Measurements from ENCODE around the gene HOXA11.

HOXA11 gene

GRCh38 chr7:27162561-27163287, 22.3 kb downstream of the HOXA11 start:
- no peak for TF ChIP-seq MAX (IDR thresholded peaks at IDR 0.05; ENCODE audit: low read depth, low read length)
- TF ChIP-seq, protein P1, sequence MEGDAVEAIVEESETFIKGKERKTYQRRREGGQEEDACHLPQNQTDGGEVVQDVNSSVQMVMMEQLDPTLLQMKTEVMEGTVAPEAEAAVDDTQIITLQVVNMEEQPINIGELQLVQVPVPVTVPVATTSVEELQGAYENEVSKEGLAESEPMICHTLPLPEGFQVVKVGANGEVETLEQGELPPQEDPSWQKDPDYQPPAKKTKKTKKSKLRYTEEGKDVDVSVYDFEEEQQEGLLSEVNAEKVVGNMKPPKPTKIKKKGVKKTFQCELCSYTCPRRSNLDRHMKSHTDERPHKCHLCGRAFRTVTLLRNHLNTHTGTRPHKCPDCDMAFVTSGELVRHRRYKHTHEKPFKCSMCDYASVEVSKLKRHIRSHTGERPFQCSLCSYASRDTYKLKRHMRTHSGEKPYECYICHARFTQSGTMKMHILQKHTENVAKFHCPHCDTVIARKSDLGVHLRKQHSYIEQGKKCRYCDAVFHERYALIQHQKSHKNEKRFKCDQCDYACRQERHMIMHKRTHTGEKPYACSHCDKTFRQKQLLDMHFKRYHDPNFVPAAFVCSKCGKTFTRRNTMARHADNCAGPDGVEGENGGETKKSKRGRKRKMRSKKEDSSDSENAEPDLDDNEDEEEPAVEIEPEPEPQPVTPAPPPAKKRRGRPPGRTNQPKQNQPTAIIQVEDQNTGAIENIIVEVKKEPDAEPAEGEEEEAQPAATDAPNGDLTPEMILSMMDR (IDR thresholded peaks at IDR 0.05; ENCODE audit: low read depth, low read length): no peak
- no peak for TF ChIP-seq POLR2A (IDR thresholded peaks at IDR 0.05; ENCODE audit: extremely low read depth, insufficient read length)
- no peak for TF ChIP-seq MYC (IDR thresholded peaks at IDR 0.05; ENCODE audit: low read depth, low read length)
- no peak for DNase-seq (ENCODE audit: low read depth)
- H3K4me3 ChIP-seq (ENCODE audit: low read depth, low read length): no peak overlapping the region

DNA sequence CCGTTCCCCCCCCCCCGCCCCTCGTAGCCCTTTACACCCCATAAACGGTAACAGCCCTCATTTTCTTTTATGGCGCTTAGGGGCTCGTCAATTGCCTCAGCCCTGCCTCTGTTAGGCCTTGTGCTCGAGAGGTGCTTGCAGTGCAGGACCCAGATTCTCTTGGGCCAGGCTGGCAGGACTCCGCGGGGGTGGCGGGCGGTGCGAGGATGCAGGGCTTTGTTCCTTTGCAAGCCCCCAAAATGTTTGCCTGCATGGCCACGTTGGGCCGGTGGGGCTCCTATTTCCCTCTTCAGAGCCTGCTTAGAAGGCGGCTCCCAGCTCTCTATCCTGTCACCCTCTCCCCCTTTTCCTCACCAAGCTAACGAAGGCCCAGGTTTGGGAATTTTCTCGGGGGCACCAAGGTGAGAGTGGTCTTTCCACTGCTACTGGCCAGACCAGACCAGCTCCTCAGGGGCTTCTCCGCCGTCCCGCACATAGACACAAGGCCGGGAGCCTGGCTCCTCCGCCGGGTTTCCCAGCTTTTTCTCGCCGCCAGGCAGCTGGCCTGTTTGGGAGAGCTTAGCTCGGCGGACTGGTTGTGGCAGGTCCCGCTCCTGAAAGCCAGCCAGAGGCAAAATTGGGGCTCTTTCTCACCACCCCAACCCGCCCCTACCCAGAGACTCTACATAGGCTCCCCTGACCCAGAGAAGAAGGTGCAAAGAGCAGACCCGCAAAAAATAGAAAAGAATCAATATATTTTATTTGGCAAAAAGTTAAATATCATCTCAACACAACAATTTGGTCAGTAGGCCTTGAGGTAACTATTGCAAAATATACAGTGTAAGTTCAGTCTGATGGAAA, 23.1 kb downstream of the HOXA11 start:
- no peak overlapping the region for H3K4me3 ChIP-seq (ENCODE audit: low read depth, low read length)
- no peak for DNase-seq (ENCODE audit: low read depth)
- TF ChIP-seq, protein P1 (IDR thresholded peaks at IDR 0.05; ENCODE audit: low read depth, low read length): no peak
- TF ChIP-seq MAX (IDR thresholded peaks at IDR 0.05; ENCODE audit: low read depth, low read length) (no peak), POLR2A (IDR thresholded peaks at IDR 0.05; ENCODE audit: extremely low read depth, insufficient read length) (no peak), MYC (IDR thresholded peaks at IDR 0.05; ENCODE audit: low read depth, low read length) (no peak)

DNA sequence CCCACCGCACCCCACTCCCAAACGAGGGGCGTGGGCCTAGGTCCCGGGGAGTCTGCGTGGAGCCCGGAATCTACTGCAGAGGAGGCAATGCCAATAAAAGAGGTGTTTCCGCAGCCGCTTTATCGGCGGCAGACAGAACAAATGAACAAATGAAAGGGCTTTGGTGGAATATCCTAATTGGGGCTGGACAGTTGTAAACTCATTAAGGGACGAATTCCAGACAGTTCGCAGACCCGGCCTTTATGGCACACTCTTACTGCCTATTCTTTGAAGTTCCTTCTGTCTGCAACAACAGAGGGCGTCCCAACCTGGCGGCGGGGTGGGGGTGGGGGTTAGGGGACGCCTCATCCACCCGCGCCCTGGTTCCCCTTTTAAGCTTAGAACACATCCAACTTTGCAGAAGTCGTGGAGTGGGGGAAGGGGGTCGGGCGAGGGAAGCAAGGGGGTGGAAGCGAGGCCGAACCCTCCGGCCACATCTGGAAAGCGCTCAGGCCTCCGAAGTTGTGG, 23.8 kb downstream of the HOXA11 start:
- peak overlapping the region; percentile 69 for H3K4me3 ChIP-seq (ENCODE audit: low read depth, low read length)
- peak; percentile 83 for DNase-seq (ENCODE audit: low read depth)
- TF ChIP-seq POLR2A (IDR thresholded peaks at IDR 0.05; ENCODE audit: extremely low read depth, insufficient read length) (no peak), MYC (IDR thresholded peaks at IDR 0.05; ENCODE audit: low read depth, low read length) (no peak), MAX (IDR thresholded peaks at IDR 0.05; ENCODE audit: low read depth, low read length) (no peak)
- TF ChIP-seq, protein P1 (IDR thresholded peaks at IDR 0.05; ENCODE audit: low read depth, low read length): no peak

DNA sequence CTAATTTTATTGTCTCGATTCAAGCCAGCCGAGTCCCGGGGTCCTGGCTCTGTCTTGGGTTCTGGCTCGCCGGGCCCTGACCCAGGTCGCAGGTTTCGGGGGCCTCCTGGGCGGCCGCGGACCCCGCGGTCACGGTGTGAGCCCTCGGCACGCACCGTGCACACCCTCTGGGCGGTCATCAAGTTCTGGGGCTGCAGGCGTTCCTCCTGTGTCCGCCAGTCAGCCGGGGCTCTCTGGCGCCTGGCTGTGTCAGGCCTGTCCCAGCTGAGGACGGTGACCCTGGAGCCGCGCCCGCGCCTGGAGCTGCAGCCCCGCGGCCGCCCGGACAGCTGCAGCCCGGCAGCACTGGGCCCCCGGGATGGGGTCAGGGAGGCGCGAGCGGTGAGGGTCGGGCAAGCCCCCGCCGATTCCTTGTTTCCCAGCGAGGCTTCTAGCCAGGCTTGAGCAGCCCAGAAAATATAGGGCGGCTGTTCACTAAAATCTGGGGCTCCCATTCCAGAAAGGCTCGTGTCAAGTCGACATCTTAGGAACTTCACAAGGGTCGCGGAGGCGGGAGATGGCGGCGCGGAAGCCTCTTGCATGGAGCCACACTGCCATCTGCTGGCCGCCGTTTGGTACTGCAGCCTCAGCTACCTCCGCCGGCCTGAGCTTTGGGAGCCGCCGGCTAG, 24.4 kb downstream of the HOXA11 start:
- TF ChIP-seq MAX (IDR thresholded peaks at IDR 0.05; ENCODE audit: low read depth, low read length): peak; percentile 61
- peak; percentile 78; the same call in 1 of the 2 replicates for TF ChIP-seq MYC (IDR thresholded peaks at IDR 0.05; ENCODE audit: low read depth, low read length)
- no peak for TF ChIP-seq POLR2A (IDR thresholded peaks at IDR 0.05; ENCODE audit: extremely low read depth, insufficient read length)
- TF ChIP-seq, protein P1 (IDR thresholded peaks at IDR 0.05; ENCODE audit: low read depth, low read length): peak; percentile 93
- H3K4me3 ChIP-seq (ENCODE audit: low read depth, low read length): peak overlapping the region; percentile 69
- DNase-seq (ENCODE audit: low read depth): peak; percentile 96

- no peak for DNase-seq (ENCODE audit: low read depth)
- TF ChIP-seq MYC (IDR thresholded peaks at IDR 0.05; ENCODE audit: low read depth, low read length) (no peak), MAX (IDR thresholded peaks at IDR 0.05; ENCODE audit: low read depth, low read length) (no peak), POLR2A (IDR thresholded peaks at IDR 0.05; ENCODE audit: extremely low read depth, insufficient read length) (no peak)
- no peak overlapping the region for H3K4me3 ChIP-seq (ENCODE audit: low read depth, low read length)
Measured at GRCh38 chr7:27160145-27160545, 24.9 kb downstream of the HOXA11 start.
